GM19193 (cell line): ENCODE results near the gene DNAJC6.

Experiments
- POLR2A ChIP-seq: IDR thresholded peaks from 4 replicates; pipeline ENCODE4 v1.6.1; 2011; ENCODE audit not compliant: insufficient read depth, insufficient read length; ENCODE audit errors: extremely low read depth

Gene DNAJC6

GRCh38 chr1:65440915-65441314, 131.6 kb downstream of the DNAJC6 start:
- TF ChIP-seq POLR2A: no peak

- TF ChIP-seq POLR2A: no peak
These were observed 132.1 kb downstream of the DNAJC6 start for GRCh38 chr1:65441464-65441863.

DNA sequence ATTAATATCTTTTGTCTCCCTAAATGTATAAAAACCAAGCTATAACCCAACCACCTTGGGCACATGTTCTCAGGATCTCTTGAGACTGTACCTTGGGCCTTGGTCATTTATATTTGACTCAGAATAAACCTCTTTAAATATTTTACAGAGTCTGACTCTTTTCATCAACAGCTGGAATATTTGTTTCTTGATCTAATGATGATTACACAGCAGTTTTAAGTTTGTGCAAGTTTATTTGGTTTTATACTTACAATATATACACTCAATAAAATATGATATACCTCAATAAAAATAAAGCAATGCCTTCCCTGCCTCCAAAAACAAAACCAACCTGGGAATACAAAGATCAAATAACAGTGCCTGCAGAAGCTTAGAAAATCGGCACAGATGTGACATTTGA, 133.1 kb downstream of the DNAJC6 start:
- TF ChIP-seq POLR2A: no peak

GRCh38 chr1:65443647-65444046, 134.3 kb downstream of the DNAJC6 start:
- TF ChIP-seq POLR2A: no peak

- no peak for TF ChIP-seq POLR2A
These were observed 134.8 kb downstream of the DNAJC6 start for GRCh38 chr1:65444128-65444640.

- no peak for TF ChIP-seq POLR2A
These were observed 136.5 kb downstream of the DNAJC6 start for GRCh38 chr1:65445837-65446236.

DNA sequence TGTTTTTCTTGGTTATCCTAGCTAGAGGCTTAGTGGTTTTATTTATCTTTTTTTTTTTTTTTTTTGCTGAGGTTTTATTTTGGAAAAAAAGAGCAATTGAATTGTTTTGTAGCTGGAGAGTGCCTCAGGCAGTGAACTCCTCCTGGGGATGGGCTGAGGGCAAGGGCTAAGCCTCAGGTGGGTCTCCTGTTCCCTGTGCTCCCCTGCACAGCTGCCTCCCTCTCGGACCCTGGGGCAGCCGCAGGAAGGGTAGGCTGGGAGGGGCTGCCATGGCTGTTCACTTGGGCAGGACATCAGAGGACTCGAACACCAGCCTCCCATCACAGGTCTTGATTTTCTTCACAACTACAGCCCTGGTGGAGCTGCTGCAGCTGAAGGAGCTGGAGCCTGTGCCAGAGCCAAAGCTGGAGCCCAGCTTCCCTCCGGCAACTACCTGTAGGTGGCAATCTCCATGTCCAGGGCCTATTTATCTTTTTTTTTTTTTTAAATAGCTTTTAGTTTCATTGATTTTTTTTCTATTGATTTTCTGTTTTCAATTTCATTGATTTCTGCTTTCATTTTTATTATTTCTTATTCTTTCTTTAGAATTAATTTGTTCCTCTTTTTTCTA, 140.0 kb downstream of the DNAJC6 start:
- no peak for TF ChIP-seq POLR2A

DNA sequence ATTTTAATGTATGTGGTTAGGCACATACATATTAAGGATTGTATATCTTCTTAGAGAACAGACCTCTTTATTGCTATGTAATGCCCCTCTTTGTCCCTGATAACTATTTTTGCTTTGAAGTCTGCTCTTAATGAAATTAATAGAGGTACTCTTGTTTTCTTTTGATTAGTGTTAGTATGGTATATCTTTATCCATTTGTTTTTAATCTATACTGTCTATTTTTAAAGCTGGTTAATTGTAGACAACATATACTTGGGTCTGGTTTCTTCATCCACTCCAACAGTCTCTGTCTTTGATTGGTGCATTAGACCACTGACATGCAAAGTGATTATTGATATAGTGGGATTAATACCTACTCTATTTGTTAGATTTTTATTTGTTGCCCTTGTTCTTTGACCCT, 147.1 kb downstream of the DNAJC6 start:
- no peak for TF ChIP-seq POLR2A

DNA sequence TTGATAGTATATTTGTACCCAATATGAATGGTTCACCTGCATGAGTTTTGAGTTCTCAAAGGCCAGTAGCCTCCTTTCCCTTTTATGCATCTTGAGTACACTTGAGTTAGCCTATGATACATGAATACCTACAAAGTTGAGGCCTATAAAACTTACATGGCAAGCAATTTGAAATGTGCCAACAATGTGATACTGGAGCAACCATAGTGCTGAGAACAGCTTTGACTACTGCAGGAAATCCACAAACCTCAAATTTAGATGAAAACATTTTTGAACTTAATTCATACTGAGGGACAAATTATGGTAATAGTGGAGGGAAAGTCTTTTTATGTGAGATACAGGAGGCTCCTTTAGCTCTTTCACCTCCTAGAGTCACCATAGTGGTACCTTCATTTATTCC, 148.5 kb downstream of the DNAJC6 start:
- no peak for TF ChIP-seq POLR2A

DNA sequence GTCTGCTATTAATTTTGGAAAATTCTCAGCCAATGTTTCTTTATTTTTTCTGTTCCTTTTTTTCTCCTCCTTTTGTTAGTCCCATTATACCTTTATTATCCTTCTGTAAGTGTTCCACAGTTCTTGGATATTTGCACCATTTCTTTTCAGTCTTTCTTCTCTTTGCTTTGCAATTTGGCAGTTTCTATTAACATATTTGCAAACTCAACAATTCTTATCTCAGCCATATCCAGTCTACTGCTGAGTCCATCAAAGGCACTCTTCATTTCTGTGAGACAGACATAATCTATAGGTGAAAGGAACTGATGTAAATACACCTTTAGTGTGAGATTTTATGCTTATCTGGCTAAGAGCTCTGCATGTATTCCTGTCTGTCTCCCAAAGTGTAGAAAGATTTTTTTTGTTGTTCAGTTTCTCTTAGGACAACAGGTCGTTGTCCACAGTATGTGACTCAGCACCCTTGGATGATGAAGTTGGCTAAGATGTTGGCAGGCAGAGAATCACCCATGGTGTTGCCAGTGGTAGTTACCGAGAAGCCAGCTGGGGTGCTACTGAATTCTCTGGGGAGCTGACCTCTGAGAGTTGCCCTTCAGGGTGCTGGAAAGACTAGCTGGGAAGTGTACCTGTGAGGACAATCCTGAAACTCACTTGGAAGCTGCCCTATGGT, 149.5 kb downstream of the DNAJC6 start:
- no peak for TF ChIP-seq POLR2A

DNA sequence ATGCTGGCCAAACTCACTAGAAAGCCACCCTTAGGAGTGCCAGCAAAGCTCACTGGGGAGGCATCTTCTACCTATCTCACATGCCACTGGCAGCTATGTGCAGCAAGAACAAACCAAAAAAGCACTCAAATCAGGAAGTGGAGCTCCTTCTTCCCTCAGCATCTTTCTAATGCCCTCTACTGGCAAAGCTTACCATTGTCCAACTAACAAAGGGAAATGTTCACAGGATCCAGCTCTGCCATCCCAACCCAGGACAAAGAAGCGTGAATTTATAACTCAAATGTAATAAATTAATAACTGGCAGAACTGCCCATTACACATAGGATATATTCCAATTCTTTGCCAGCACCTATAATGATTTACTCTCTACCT, 150.0 kb downstream of the DNAJC6 start:
- no peak for TF ChIP-seq POLR2A
